H9 (cell line): ENCODE data around the gene RTN1. TPM values are rescaled to one million over a fixed set of nuclear protein-coding genes. Genes with fewer than 3 reads are reported as not detected.

Experiments
- DNase-seq: peaks from one replicate; pipeline ENCODE4 v3.0.0-alpha.2; 2017
- H2AFZ ChIP-seq: one replicate; pipeline ENCODE4 v1.6.1; 2013; ENCODE audit warnings: mild to moderate bottlenecking, low read length, control low read depth, moderate library complexity
- H2AK5ac ChIP-seq: 2 replicates; pipeline ENCODE4 v1.6.1; 2013; ENCODE audit warnings: low read length, control low read depth, mixed read lengths; ENCODE audit not compliant: insufficient read length
- H2BK120ac ChIP-seq: one replicate; pipeline ENCODE4 v1.6.1; 2013; ENCODE audit warnings: low read depth, mild to moderate bottlenecking, low read length, control low read depth, inconsistent platforms; ENCODE audit not compliant: poor library complexity, severe bottlenecking
- H2BK12ac ChIP-seq: 2 replicates; pipeline ENCODE4 v1.6.1; 2013; ENCODE audit warnings: low read length, control low read depth, mixed read lengths, low read depth; ENCODE audit not compliant: insufficient read length
- H2BK15ac ChIP-seq: 2 replicates; pipeline ENCODE4 v1.6.1; 2013; ENCODE audit warnings: low read depth, low read length, control low read depth
- H2BK20ac ChIP-seq: one replicate; pipeline ENCODE4 v1.6.1; 2013; ENCODE audit warnings: low read depth, mild to moderate bottlenecking, low read length, control low read depth, inconsistent platforms; ENCODE audit not compliant: poor library complexity, severe bottlenecking
- H2BK5ac ChIP-seq: 2 replicates; pipeline ENCODE4 v1.6.1; 2013; ENCODE audit warnings: low read length, control low read depth, mixed read lengths; ENCODE audit not compliant: insufficient read length
- H3K14ac ChIP-seq: 2 replicates; pipeline ENCODE4 v1.6.1; 2013; ENCODE audit warnings: low read length, control low read depth; ENCODE audit not compliant: insufficient read depth
- H3K18ac ChIP-seq: 2 replicates; pipeline ENCODE4 v1.6.1; 2013; ENCODE audit warnings: low read depth, mild to moderate bottlenecking, mixed read lengths, low read length, control low read depth; ENCODE audit not compliant: insufficient read length
- H3K23ac ChIP-seq: 2 replicates; pipeline ENCODE4 v1.6.1; 2013; ENCODE audit warnings: low read length, control low read depth, mixed read lengths, low read depth; ENCODE audit not compliant: insufficient read length
- H3K23me2 ChIP-seq: 2 replicates; pipeline ENCODE4 v1.6.1; 2013; ENCODE audit warnings: low read depth, mild to moderate bottlenecking, mixed read lengths, low read length, control low read depth; ENCODE audit not compliant: insufficient read length, poor library complexity, severe bottlenecking
- H3K27ac ChIP-seq: 2 replicates; pipeline ENCODE4 v1.5.1; 2013; ENCODE audit warnings: low read length, control low read depth, mixed read lengths, low read depth; ENCODE audit not compliant: insufficient read length
- H3K27me3 ChIP-seq: 2 replicates; pipeline ENCODE4 v1.6.1; 2013; ENCODE audit warnings: low read length, control low read depth, inconsistent platforms; ENCODE audit not compliant: insufficient read depth
- H3K4ac ChIP-seq: 2 replicates; pipeline ENCODE4 v1.6.1; 2013; ENCODE audit warnings: low read depth, mild to moderate bottlenecking, control low read depth, inconsistent platforms, low read length, moderate library complexity
- H3K4me1 ChIP-seq: 2 replicates; pipeline ENCODE4 v1.6.1; 2013; ENCODE audit warnings: low read length, control low read depth, inconsistent platforms; ENCODE audit not compliant: insufficient read depth
- H3K4me2 ChIP-seq: 2 replicates; pipeline ENCODE4 v1.6.1; 2013; ENCODE audit warnings: low read length, control low read depth, mixed read lengths; ENCODE audit not compliant: insufficient read length, insufficient read depth
- H3K56ac ChIP-seq: 2 replicates; pipeline ENCODE4 v1.6.1; 2013; ENCODE audit warnings: low read depth, mild to moderate bottlenecking, mixed read lengths, low read length, control low read depth; ENCODE audit not compliant: insufficient read length
- H3K79me1 ChIP-seq: 2 replicates; pipeline ENCODE4 v1.6.1; 2013; ENCODE audit warnings: low read depth, mild to moderate bottlenecking, moderate library complexity, low read length, control low read depth, inconsistent platforms; ENCODE audit not compliant: insufficient read depth, poor library complexity, severe bottlenecking
- H3K79me2 ChIP-seq: 2 replicates; pipeline ENCODE4 v1.6.1; 2013; ENCODE audit warnings: low read length, control low read depth, inconsistent platforms; ENCODE audit not compliant: insufficient read depth
- H3K9ac ChIP-seq: 2 replicates; pipeline ENCODE4 v1.6.1; 2013; ENCODE audit warnings: low read length, control low read depth, mixed read lengths; ENCODE audit not compliant: insufficient read length; ENCODE audit errors: extremely low read depth
- H3K9me3 ChIP-seq: one replicate; pipeline ENCODE4 v1.6.1; 2013; ENCODE audit warnings: low read depth, low read length, inconsistent platforms; ENCODE audit not compliant: control insufficient read depth
- H3T11ph ChIP-seq: one replicate; pipeline ENCODE4 v1.6.1; 2013; ENCODE audit warnings: mild to moderate bottlenecking, low read length, control low read depth, inconsistent platforms
- H4K20me1 ChIP-seq: one replicate; pipeline ENCODE4 v1.6.1; 2013; ENCODE audit not compliant: control insufficient read depth, insufficient read length, insufficient read depth
- H4K5ac ChIP-seq: 2 replicates; pipeline ENCODE4 v1.6.1; 2013; ENCODE audit warnings: low read depth, mild to moderate bottlenecking, mixed read lengths, low read length, control low read depth; ENCODE audit not compliant: insufficient read length
- H4K8ac ChIP-seq: replicated peaks from 2 replicates; pipeline ENCODE4 v1.6.1; 2013; ENCODE audit warnings: low read length, control low read depth, mixed read lengths, low read depth; ENCODE audit not compliant: insufficient read length
- H4K91ac ChIP-seq: 2 replicates; pipeline ENCODE4 v1.6.1; 2013; ENCODE audit warnings: low read depth, mild to moderate bottlenecking, moderate library complexity, mixed read lengths, low read length, control low read depth; ENCODE audit not compliant: insufficient read length
- H3K27ac Mint-ChIP-seq, 3 experiments: 2 replicates in 2 of 3; 3 replicates in 1 of 3; pipeline ENCODE4 v1.8.0; 2020 to 2021; ENCODE audit warnings: mixed read lengths in 3 of 3, mild to moderate bottlenecking in 1 of 3, moderate library complexity in 1 of 3
- H3K27me3 Mint-ChIP-seq: 2 replicates; pipeline ENCODE4 v1.8.0; 2021; ENCODE audit warnings: low read depth, mild to moderate bottlenecking, moderate library complexity, mixed read lengths
- H3K36me3 Mint-ChIP-seq, 3 experiments: 2 replicates in 2 of 3; 3 replicates in 1 of 3; pipeline ENCODE4 v1.8.0; 2020 to 2021; ENCODE audit warnings: low read depth in 3 of 3, mixed read lengths in 3 of 3; ENCODE audit not compliant: insufficient read depth in 1 of 3
- H3K4me1 Mint-ChIP-seq, 2 experiments: 2 replicates each; pipeline ENCODE4 v1.8.0; 2020; ENCODE audit warnings: mixed read lengths in 2 of 2
- H3K4me3 Mint-ChIP-seq, 2 experiments: 2 replicates in 1 of 2; 3 replicates in 1 of 2; pipeline ENCODE4 v1.8.0; 2020 to 2021; ENCODE audit warnings: mild to moderate bottlenecking in 2 of 2, mixed read lengths in 2 of 2, moderate library complexity in 1 of 2
- H3K9me3 Mint-ChIP-seq, 2 experiments: 2 replicates in 1 of 2; 3 replicates in 1 of 2; pipeline ENCODE4 v1.8.0; 2020; ENCODE audit warnings: mild to moderate bottlenecking in 2 of 2, mixed read lengths in 2 of 2, moderate library complexity in 1 of 2
- WGBS: extraction: QIAGEN DNeasy Blood & Tissue Kit; methylation state at CpG from one replicate; pipeline ENCODE4 v1.1.7; 2013; ENCODE audit warnings: missing lambda C conversion rate, low lambda C conversion rate, mixed read lengths; ENCODE audit not compliant: insufficient read length; ENCODE audit errors: extremely low coverage; 5-methylcytosine and 5-hydroxymethylcytosine counted together
- total RNA-seq: library from RNA; stranded (reverse); gene quantifications from 2 replicates; pipeline ENCODE4 v1.2.1, GENCODE V29; 2021
- TF ChIP-seq, protein P1 (sequence below): fragments of 200-600 bp; sonication (generic); conservative IDR thresholded peaks from 3 replicates; pipeline ENCODE4 v1.8.0; 2021; ENCODE audit warnings: antibody characterized with exemption, mild to moderate bottlenecking

Gene RTN1
- total RNA-seq, 1 experiment from 2014 or later: 1.8 TPM

DNA sequence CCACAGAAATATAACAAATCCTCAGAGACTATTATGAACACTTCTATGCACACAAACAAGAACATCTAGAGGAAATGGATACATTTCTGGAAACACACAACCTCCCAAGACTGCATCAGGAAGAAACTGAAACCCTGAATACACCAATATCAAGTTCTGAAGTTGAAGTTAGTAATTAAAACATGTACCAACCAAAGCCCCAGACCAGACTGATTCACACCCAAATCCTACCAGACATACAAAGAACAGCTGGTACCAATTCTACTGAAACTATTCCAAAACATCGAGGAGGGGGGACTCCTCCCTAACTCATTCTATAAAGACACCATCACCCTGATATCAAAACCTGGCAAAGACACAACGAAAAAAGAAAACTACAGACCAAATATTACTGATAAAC is 179.3 kb downstream of the RTN1 start:
- no peak overlapping the region for H2BK20ac ChIP-seq
- no peak overlapping the region for H3K27ac ChIP-seq
- no peaks in the 10 kb centered on the region for H4K20me1 ChIP-seq
- no peak overlapping the region for H3K56ac ChIP-seq
- DNase-seq: no peak
- no peak overlapping the region for H3K18ac ChIP-seq
- H3K79me1 ChIP-seq: no peaks in the 10 kb centered on the region
- H3K23me2 ChIP-seq: no peaks in the 10 kb centered on the region
- H3K9me3 ChIP-seq: no peaks in the 10 kb centered on the region
- H3K79me2 ChIP-seq: no peaks in the 10 kb centered on the region
- H3K4me1 ChIP-seq: no peaks in the 10 kb centered on the region
- no peak overlapping the region for H2BK15ac ChIP-seq
- Mint-ChIP-seq H3K27me3 (peaks cover 3% of the 10 kb centered on the region), H3K9me3 (no peaks in the 10 kb centered on the region; a peak in 2 of 5 replicates), H3K4me1 (no peaks in the 10 kb centered on the region), H3K36me3 (no peaks in the 10 kb centered on the region; a peak in 1 of 7 replicates), H3K4me3 (no peak overlapping the region), H3K27ac (no peak overlapping the region; a peak in 1 of 7 replicates)
- H3K4ac ChIP-seq: no peak overlapping the region
- no peak overlapping the region for H3T11ph ChIP-seq
- H3K9ac ChIP-seq: no peak overlapping the region
- H2BK120ac ChIP-seq: no peak overlapping the region
- no peak overlapping the region for H2AK5ac ChIP-seq
- H3K23ac ChIP-seq: no peak overlapping the region
- H4K91ac ChIP-seq: no peak overlapping the region
- no peak overlapping the region for H2AFZ ChIP-seq
- H3K27me3 ChIP-seq: no peaks in the 10 kb centered on the region
- H3K4me2 ChIP-seq: no peak overlapping the region
- TF ChIP-seq, protein P1, sequence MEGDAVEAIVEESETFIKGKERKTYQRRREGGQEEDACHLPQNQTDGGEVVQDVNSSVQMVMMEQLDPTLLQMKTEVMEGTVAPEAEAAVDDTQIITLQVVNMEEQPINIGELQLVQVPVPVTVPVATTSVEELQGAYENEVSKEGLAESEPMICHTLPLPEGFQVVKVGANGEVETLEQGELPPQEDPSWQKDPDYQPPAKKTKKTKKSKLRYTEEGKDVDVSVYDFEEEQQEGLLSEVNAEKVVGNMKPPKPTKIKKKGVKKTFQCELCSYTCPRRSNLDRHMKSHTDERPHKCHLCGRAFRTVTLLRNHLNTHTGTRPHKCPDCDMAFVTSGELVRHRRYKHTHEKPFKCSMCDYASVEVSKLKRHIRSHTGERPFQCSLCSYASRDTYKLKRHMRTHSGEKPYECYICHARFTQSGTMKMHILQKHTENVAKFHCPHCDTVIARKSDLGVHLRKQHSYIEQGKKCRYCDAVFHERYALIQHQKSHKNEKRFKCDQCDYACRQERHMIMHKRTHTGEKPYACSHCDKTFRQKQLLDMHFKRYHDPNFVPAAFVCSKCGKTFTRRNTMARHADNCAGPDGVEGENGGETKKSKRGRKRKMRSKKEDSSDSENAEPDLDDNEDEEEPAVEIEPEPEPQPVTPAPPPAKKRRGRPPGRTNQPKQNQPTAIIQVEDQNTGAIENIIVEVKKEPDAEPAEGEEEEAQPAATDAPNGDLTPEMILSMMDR: no peak
- no peak overlapping the region for H2BK12ac ChIP-seq
- no CpG with 5 or more reads among the region's 2 CpGs for WGBS
- H4K5ac ChIP-seq: no peak overlapping the region
- no peak overlapping the region for H3K14ac ChIP-seq
- H4K8ac ChIP-seq: no peak overlapping the region
- H2BK5ac ChIP-seq: no peak overlapping the region
